Urothelium cell line (cell line): ENCODE data around the gene TLDC2.
"Not testable (repeated sequence)": the region's sequence is repeated elsewhere in the genome, so short reads cannot be mapped to it uniquely, and the experiment has no call there.

Experiments
- DNase-seq: peaks from one replicate; pipeline ENCODE4 v3.0.0; 2011; ENCODE audit warnings: low spot score, mixed read lengths
- FAIRE-seq: peaks from 2 replicates; lab custom pipeline; 2011; peaks lifted over from hg19 to GRCh38; lab: Jason Lieb, UNC

The TLDC2 gene

GRCh38 chr20:36905566-36905965 lies 29.6 kb downstream of the TLDC2 start:
- FAIRE-seq, DNase-seq: not testable (repeated sequence)

GRCh38 chr20:36906086-36906485 lies 30.1 kb downstream of the TLDC2 start:
- not testable (repeated sequence) for FAIRE-seq, DNase-seq

- no peak for FAIRE-seq
These were observed 32.7 kb downstream of the TLDC2 start for GRCh38 chr20:36908603-36909002.

GRCh38 chr20:36916199-36916598 lies 40.3 kb downstream of the TLDC2 start:
- no peak for FAIRE-seq
- no peak for DNase-seq

More at GRCh38 chr20:36908603-36909002, 32.7 kb downstream of the TLDC2 start:
- DNase-seq = no peak

- DNase-seq = no peak
- FAIRE-seq = no peak
These were observed 41.3 kb downstream of the TLDC2 start for GRCh38 chr20:36917240-36917639.

GRCh38 chr20:36917943-36918342 lies 42.0 kb downstream of the TLDC2 start:
- DNase-seq = no peak
- FAIRE-seq = no peak

- FAIRE-seq = no peak
- peak; percentile 65 for DNase-seq
These were observed 43.9 kb downstream of the TLDC2 start for GRCh38 chr20:36919715-36920333.

- DNase-seq (no peak), FAIRE-seq (no peak)
These were observed 44.4 kb downstream of the TLDC2 start for GRCh38 chr20:36920334-36920730.

- DNase-seq (no peak), FAIRE-seq (no peak)
These were observed 48.5 kb downstream of the TLDC2 start for GRCh38 chr20:36924167-36925045.

- DNase-seq (no peak), FAIRE-seq (no peak)
These were observed 49.3 kb downstream of the TLDC2 start for GRCh38 chr20:36925234-36925633.

- no peak for FAIRE-seq
- DNase-seq = no peak
These were observed 50.8 kb downstream of the TLDC2 start for GRCh38 chr20:36926653-36927200.

GRCh38 chr20:36927704-36928103 lies 51.8 kb downstream of the TLDC2 start:
- FAIRE-seq (no peak), DNase-seq (no peak)

- FAIRE-seq = no peak
- DNase-seq = no peak
These were observed 53.4 kb downstream of the TLDC2 start for GRCh38 chr20:36929290-36929689.

- FAIRE-seq (no peak), DNase-seq (no peak)
These were observed 53.8 kb downstream of the TLDC2 start for GRCh38 chr20:36929691-36930090.

- DNase-seq, FAIRE-seq: not testable (repeated sequence)
These were observed 56.1 kb downstream of the TLDC2 start for GRCh38 chr20:36932067-36932466.

GRCh38 chr20:36932476-36933426 lies 56.8 kb downstream of the TLDC2 start:
- DNase-seq = no peak
- FAIRE-seq = no peak

GRCh38 chr20:36933571-36933970 lies 57.6 kb downstream of the TLDC2 start:
- FAIRE-seq, DNase-seq: not testable (repeated sequence)

- DNase-seq = no peak
- no peak for FAIRE-seq
These were observed 60.4 kb downstream of the TLDC2 start for GRCh38 chr20:36936341-36936740.

- not testable (repeated sequence) for FAIRE-seq, DNase-seq
These were observed 60.9 kb downstream of the TLDC2 start for GRCh38 chr20:36936761-36937401.

GRCh38 chr20:36937402-36937770 lies 61.4 kb downstream of the TLDC2 start:
- FAIRE-seq (no peak), DNase-seq (no peak)
